Stimulated activated naive CD8-positive, alpha-beta T cell treated with anti-CD3 and anti-CD28 coated beads, Interleukin-15, Interleukin-2, amounts not matched to agents 100 U/mL and 50 U/mL, for 24 hours (primary cell): Measurements from ENCODE around the gene HDAC5.
A peak's percentile ranks its signal among the peaks of the same experiment; 100 is the strongest.
"Not testable (repeated sequence)": the region's sequence is repeated elsewhere in the genome, so short reads cannot be mapped to it uniquely, and the experiment has no call there.

ENCODE experiments used
- ATAC-seq: fragments of 150-1000 bp; cut with Tn5 transposase; one replicate; pipeline ENCODE4 v1.10.0; 2021
- DNase-seq: peaks from one replicate; pipeline ENCODE4 v3.0.0; 2021

Gene HDAC5

DNA sequence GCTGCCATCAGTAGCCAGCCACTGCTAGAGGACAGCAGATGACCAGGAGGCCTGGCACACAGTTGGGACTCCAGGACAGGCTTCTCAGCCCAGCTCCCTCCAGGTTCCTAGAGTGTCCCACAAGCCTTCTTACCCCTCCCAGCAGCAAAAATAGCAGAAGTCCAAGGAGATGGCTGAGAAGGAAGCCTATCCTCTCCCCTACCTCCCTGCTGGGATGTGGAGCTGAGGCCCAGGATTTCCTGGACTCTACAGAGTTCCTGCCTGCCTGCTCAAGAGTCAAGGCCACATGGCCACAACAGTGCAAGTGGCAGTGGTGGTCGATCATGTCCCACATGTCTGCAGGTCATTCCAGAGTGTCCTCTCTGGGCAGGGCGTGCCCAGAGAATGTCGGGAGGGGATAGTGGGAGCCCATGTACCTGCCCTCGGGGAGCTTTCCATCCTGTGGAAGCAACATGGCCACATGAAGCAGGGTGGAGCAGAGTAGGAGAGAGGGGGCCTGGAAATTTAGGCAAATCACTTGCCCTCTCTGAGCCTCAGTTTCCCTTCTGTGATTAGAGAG, 10.6 kb upstream of the HDAC5 start:
- ATAC-seq (no peak), DNase-seq (no peak)

DNA sequence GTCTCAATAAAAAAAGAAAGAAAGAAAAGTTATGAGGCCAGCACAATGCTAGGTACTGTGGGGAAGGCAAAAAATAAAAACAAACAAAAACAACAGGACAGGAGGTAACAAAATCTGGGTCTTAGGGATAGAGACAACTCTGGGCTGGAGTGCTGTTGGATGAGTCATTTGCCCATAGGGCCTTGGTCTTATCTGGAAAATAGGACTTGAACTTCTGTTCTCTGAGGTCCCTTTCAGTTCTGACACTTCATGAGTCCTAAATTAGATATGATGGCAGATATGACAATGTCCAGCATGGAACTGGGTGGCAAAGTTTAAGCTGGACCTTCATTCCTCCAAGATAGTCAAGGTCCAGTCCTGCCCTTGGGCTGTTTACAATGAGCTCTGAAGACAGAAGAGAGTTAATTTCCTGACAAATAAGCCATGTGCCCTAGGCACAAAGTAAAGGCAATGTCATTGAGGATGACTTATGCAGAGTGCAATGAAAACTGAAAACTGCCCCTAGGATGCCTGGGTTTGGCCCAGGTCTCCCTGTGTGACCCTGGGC, 8.9 kb upstream of the HDAC5 start:
- DNase-seq: no peak
- no peak for ATAC-seq

DNA sequence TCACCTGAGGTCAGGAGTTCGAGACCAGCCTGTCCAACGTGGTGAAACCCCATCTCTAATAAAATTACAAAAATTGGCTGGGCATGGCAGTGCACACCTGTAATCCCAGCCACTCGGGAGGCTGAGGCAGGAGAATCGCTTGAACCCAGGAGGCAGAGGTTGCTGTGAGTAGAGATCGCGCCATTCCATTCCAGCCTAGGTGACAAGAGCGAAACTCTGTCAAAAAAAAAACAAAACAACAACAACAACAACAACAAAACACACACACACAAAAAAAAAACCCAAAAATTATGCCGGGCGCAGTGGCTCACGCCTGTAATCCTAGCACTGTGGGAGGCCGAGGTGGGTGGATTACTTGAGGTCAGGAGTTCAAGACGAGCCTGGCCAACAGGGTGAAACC, 7.9 kb upstream of the HDAC5 start:
- DNase-seq, ATAC-seq: not testable (repeated sequence)

DNA sequence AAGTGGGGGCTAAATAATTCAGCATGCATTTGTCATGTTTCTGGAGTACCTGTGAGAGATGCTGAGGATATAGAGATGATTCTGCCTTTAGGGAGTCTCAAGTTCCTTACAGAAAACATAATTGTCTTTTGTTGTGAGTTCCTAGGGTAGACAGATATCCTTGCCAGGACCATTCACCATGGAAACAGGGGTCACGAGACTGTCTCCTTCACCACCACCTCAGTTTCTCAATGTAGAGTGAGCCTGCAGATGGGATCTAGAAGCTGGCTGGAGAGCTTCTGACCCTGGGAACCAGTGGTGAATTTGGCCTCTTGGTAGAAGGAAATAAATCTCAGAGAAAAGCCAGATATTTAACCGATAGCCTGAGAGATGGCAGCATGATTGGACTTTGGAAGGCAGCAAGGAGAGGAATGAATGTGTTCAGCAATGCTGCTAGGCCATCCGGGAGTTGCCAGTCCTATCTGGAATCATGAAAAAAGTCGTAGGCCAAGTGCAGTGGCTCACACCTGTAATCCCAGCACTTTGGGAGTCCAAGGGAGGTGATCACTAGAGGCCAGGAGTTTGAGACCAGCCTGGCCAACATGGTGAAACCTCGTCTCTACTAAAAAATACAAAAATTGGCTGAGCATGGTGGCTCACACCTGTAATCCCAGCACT, 7.4 kb upstream of the HDAC5 start:
- ATAC-seq (no peak), DNase-seq (no peak)

DNA sequence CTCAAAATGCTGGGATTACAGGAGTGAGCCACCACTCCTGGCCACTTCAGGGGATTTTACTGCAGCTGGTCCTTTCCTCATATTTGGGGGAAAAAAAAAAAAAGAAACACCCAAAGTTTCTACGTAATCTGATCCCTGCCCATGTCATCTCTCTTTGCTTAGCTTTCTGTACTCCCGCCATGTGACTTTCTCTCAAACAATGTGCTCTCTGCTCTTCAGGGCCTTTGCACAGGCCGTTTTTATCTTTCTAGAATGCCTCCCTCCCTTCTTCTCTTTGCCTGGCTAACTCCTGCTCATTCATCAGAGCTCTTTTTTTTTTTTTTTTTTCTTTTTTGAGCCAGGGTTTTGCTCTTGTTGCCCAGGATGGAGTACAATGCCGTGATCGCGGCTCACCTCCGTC, 4.9 kb upstream of the HDAC5 start:
- DNase-seq: no peak
- ATAC-seq: no peak

DNA sequence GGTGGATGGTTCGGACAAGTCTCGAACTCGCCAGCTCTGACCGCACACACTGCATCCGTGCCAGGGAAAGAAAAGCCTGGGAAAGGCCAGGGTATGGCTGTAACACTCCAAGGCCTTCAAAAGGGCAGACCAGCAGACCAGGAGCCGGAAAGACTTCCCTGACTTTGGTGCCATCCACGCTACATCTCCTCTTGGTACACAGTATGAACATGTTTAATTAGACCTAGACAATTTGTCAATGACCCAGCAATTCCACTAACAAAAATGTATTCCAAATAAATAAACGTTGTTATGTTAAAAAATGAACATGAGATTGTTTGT, 637 bp upstream of the HDAC5 start:
- DNase-seq (no peak), ATAC-seq (no peak)

DNA sequence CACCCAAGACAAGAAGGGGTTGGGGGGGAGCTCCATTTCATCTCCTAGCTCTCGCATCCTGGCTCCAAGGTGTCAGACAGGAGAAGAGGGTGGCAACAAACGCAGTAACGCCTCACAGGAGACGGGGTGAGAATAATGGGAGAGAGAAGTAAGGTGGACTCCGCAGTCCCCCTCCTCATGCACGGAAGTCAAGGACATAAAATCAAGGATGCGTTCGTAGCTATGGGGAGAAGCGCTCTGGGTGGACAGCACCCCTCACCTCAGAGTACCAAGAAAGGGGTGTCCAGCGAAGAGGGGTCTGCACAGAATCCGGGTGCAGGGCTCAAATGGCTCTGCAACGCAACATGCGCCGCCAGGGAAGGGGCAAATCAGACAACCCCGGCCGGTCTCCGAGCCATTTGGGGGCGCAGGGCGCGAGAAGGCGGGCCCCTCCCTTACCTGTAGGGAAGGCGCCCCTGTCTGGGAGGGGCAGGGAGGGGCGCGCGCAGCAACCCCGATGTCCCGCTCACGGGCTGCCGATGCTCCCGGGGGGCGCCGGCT, 555 bp downstream of the HDAC5 start:
- DNase-seq: peak; percentile 31
- ATAC-seq: no peak

DNA sequence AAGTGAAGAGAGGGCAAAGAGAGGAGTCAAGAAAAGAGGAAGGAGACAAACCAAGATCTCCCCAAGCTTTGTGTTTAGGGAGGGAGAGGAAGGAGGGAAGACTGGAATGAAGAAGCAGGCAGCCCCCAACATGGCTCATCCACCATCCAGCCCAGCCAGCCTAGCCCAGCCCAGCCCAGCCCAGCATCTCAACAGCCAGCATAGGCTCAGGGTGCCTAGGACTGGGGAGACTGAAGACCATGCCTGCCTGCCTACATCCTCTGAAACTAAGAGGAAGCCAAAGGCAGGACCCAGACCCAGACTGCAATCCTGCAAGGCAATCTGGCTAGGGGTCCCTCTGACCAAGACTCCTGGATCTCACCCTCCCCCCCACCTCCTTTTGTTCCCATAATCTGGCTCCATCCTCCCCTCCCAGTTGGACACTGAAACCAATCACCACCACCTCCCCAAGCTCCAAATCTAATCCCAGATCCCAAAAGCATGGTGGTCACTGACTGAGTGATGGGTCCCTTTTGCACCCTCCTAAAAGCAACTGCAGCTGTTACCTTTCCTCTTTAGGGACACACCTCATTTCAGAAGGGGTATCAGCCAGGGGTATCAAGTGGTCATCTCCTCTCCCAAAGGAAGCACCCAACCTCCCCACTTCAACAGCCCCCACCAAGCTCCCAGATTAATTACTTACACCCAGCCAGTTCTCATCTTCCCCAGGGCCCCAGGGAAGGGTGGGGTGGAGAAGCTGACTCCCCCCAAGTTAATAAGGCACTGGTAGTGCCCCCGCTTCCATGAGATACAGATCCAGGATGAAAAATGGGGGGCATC, 1.2 kb downstream of the HDAC5 start:
- no peak for DNase-seq
- ATAC-seq: no peak

DNA sequence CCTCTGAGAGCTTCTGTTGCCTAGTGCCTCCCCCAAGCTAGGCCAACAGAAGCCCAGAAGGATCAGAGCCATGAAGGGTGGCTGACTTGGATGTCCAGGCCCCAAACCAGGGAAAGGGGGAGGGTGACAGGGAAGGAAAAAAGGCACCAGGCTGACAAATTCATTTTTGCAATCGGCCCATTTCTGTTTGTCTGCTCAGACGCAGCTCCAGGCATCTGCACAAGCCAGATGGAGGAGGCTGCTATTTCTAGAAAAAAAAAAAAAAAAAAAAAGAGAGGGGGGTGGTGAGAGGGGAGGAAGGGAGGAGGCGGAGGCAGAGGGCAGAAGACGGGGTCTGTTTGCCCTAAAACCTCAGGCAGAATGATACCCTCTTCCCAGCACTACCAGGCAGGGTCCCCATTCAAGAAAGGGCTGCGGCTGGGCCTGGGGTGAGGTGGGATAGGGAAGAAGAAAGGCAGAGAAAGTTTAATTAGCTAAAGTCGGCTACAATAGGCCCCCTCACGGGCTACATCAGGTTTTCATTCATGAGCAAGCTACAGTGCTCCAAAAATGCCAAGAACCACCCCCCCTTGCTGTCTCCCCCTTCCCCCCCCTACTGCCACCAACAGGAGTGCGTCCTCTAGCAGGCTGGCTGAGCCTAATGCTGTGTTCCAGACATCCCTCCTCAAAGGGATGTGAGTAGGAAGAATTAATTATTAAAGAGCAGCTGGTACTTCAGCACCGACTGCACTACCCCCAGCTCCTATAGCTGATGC, 2.4 kb downstream of the HDAC5 start:
- ATAC-seq (no peak), DNase-seq (no peak)

DNA sequence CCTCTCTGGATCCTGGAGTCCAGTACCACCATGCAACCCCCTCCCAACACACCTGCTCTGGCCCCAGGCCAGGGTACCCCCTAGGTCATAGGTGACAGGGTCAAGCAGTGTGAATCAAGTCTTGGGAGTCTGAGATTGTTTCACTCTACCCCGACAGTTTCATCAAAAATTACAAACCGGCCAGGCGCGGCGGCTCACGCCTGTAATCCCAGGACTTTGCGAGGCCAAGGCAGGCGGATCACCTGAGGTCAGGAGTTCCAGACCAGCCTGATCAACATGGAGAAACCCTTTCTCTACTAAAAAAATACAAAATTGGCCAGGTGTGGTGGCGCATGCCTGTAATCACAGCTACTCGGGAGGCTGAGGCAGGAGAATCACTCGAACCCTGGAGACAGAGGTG, 3.2 kb downstream of the HDAC5 start:
- not testable (repeated sequence) for ATAC-seq, DNase-seq

DNA sequence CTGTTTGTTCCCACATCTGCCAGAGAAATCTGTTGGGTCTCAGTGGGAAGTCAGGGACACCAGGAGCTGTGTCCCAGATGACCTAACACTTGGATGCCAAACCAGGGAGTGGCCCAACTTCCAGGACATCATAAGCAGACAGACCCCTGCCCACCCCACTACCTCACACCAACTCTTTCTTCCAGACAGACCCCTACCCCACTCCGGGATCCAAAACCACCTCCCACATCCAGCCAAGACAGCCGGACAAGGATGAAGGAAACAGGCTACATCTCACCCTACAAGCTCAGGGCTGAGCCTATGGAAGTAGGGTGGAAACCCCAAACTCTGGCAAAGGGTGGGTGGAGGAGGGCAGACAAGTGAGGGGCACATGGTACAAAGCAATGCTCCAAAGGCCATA, 3.6 kb downstream of the HDAC5 start:
- DNase-seq: no peak
- no peak for ATAC-seq

DNA sequence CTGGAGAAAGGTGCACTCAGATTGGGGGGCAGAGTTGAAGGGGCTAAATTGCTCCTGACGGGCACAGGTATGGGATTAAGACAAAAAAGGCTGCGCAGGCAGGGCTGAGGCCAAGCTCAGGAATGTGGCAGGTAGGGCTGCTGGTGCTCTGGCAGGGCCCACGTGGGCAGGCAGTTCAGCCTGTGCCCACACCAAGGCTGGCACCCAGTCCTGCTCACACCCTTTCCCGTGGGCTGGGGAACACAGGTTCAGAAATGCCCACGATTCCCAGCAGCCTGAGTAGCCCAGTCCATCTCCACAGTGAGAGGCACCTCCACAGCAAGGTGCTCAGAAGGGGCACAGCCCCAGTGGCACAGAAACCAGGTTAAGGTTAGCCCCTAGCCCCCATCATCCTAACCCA, 4.4 kb downstream of the HDAC5 start:
- ATAC-seq (no peak), DNase-seq (no peak)

DNA sequence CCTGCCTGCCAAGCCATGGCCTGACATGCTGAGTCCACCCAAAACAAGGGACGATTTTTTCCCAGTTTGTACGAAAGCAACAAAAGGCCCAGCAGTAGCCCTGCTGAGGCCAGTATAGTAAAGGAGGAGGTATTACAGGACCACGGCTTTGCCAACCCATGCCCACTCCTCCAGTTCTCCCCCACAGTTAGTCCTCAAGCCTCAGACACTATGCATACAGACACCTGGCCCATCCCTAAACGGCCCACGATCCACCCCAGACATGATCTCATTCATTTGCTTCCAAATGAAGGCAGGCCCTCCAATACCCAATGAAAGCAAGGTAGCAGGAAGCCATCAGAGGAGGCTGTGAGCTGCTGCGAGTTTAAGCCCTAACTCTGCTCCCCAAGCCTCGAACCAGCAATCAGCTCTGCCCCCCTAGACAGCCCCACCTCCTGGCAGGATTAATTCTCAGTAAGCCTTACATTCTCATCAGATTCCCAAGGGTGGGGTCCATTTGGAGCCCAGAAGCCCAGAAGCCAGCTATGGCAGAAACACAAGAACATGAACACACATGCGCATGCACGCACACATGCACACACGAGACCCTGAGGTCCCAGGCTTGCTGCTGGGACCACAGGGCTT, 4.9 kb downstream of the HDAC5 start:
- ATAC-seq: no peak
- no peak for DNase-seq

DNA sequence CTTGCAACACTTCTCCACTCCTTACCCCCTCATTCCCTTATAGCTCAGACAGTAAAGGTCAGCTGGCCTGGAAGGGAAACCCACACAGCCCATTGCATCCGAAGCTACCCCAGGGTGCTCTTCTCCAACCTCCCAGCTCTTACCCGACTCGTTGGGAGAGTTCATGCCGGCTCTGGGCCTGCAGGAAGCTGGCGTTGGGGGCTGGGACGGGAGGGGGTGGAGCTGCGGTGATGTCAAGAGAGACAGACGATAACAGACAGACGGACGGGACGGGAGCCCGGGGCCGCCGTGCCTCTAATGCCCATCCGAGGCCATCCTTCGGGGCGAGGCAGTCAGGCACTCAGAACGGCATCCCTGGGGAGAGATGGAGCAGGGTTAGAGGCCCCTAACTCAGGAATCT, 6.1 kb downstream of the HDAC5 start:
- DNase-seq: no peak
- no peak for ATAC-seq

DNA sequence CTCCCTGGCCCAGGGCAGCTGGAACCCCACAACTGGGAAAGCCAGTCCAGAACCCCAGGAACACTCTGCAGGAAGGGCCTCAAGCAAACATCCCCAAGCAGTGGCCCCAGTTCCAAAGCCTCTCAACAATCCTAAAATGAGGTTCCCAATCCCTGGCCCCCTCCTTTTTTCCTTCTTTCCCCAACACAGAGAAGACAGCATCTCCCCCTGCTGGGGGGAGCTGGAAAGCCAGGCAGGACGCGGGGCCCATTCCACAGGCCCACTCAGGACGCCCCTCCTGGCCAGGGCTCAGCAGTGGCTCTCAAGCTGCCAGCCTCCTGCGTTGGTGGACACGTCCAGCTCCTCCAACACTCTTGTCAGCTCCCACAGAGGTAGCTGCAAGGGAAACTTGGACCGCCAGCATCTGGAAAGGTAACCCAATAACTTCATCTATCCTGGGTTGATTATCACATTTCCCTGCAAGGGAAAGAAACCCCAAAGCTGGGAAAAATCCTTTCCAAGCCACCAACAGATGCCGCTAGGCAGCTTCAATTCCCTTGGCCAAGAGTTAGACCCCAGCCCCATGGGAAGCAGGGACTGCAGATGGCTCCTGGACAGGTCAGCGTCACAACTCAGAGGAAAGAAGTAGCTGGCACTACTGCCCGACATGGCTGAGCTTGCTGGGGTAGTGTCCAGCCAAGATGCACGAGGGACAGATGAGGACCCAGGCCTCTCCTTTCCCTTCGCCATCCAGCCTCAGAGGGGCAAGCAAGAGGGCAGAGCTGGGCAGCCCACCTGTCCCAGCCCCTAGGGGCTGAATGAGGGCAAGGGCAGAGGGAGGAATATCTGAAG, 7.6 kb downstream of the HDAC5 start:
- peak; percentile 51 for DNase-seq
- ATAC-seq: no peak

DNA sequence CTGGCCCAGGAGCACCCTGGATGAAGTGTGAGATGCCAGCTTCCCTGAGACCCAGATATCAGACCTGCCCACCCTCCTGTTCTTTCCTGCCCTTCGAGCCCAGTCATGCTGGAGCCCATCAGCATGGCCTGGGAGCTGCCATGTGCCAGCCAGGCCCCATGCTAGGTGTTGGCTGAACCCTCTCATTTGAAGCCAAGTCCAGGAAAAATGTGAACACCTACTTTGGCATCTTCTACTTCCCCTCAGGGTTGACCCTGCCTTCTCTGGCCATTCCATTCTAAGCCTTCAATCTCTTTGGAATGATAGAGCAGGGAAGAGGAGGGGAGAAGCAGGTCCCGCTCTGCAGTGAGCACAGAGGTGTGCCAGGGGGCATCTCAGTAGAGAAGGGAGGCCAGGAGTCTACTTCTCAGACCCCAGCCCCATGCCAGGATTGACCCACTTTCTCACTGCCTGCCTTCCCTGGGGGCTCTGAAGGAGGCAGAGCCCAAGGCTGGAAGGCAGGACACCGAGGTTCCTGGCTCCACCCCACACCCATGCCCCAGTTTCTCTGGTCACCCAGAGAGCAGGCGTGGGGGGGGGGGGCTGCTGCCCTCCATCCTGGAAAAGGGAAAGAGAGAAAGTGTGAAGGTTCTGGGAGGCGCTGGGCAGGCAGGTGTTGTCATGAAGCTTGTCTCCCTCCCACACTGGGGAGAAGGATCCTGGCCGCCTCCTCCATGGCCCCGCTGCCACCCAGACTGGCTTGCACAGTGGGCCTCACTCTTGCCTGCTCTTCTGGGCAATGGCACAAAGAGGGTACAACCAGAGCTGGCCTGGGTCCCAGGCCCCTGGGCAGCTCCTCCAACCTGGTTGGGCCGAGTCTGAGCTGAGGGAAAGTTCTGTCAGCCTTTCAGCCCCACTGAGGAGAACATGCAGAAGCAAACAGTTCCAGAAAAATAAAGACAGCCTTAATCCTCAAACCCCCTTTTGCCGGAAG, 9.3 kb downstream of the HDAC5 start:
- no peak for ATAC-seq

DNA sequence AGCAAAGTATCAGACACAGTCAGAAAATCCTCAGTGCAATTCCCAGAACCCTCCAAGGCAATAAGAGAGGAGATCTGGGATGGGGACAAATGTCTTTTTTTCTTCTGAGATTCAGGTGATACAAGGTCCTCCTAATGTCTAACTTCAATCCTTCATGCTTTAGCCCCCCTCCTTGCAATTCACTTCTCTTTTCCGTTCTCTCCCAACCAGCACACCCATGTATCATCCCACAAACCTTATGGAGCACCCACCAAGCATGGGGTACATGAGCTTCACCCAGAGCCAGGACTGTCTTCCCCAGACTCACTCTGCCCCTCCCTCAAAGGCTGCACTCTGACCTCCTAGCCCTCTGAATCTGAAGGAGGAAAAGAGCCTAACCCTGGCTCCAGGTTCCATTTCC, 10.1 kb downstream of the HDAC5 start:
- ATAC-seq (no peak), DNase-seq (no peak)

More for the DNA sequence above, 9.3 kb downstream of the HDAC5 start:
- no peak for DNase-seq

DNA sequence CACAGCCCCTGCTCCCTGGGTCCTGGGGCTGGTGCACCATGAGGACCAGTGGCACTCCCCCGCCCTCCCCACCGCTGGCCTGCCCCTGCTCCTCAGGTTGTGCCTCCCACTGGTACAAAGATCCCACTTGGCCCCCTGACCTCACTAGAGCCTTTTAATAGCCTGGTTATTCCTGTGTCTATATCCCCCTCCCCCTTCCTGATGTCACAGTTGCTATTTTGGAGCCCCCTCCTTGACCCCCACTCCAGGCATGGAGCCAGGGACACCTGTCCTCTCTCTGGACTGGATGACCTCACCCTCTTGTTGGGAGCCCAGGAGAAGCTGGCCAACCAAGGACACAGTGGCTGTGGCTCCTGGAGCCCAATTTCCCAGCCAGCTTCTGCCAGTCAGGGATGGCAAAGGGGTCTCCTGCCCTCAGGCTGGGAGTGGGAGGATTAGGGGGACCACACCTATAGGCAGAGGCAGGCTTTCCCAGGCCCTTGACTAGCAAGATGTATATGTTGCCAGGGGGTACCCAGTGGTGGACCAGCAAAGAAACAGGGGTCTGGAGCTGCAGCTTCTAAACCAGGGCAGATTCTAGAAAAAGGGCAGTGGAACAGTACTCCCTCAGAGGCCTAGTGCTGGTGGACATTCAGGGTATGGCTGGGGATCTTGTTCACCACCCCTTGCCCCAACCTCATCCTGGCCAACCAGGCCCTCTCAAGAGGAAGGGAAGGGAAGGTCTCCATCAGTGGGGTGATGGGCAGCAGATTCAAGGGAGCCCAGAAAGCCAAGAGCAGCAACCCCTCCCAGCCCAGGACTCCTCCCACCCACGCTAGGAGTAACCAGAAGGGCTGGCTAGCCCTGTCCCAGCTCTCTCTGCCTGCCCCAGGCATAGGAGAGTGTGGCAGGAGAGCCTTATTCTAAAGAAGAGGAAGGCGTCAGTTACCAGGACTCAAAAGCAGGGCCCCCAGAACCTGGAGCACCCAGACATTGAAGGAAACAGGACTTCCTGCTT, 10.9 kb downstream of the HDAC5 start:
- no peak for ATAC-seq
- DNase-seq: no peak

DNA sequence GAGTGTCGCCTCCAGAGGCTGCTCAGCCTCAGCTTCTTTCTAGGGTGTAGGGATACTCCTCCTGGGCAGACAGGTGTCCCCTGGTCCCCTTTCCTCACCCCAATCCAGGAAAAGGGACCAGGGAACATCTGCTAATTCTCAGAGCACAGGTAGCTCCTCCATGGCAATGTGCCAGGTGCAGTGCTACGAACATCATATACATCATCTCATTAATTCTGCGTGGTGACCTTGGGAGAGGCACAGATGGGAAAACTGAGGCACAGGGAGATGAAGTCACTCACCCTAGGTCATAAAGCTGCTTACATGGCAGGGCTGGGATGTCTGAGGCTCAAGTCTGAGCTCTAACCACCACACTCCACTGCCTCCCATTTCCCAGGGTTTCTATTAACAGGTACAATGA, 11.7 kb downstream of the HDAC5 start:
- ATAC-seq: no peak

More for the DNA sequence above, 11.7 kb downstream of the HDAC5 start:
- no peak for DNase-seq
